Measurements from ENCODE around the gene ROBO1.
"Not testable (repeated sequence)": the region's sequence is repeated elsewhere in the genome, so short reads cannot be mapped to it uniquely, and the experiment has no call there.

The ROBO1 gene

DNA sequence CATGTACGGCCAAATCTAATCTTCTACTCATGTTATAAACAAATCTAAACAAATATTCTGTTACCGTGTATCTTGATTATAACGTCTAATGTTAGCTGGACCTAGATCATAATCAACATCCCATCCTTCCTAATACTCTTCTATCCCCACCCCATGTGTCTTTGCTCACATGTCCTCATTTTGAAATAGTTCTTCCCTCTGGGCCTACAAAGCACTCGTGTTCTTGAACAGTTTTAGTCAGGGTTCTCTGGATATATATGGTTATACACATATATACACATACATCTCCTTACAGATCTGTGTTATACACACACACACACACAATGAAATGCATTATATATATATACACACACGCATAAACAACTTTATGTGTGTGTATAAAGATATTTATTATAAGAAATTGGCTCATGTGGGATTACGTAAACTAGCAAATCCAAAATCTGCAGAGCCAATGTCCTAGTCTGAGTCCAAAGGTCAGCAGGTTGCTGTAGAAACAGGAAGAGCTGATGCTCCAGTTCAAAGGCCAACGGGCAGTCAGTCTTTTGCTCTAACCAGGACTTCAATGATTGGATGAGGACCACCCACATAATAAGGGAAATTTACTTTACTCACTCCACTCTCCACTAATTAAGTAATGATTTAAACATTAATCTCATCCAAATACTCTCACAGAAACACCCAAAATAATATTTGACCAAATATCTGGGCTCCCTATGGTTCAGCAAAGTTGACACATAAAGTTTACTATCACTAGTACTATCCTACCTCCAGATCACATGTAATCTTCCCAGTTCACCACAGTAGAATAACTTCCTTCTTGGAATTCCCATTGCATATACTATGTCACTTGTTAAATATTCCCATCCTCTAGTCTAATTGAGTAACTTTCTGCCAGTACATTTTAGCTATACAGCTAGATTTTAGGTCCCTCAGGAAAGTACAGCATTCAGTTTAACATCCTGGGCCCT, 450.0 kb downstream of the ROBO1 start:
- DNase-seq (ENCODE audit: low read depth in 2 of 2, low spot score in 1 of 2), result no peak

DNA sequence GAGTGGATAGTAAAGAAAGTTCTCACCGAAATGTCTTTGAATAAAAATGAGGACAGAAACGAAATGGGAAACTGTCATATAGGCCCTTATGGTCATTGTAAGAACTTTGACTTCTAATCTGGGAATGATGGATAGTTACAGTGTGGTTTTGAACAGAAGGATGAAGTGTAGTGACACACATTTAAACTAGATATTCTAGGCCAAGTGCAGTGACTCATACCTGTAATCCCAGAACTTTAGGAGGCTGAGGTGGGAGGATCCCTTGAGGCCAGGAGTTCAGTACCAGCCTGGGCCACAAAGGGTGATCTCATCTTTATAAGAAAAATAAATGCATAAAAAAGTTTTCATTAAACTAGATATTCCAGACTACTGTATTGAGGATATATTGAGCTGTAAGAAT, 452.8 kb downstream of the ROBO1 start:
- no peak for DNase-seq (ENCODE audit: low read depth in 2 of 2, low spot score in 1 of 2)

GRCh38 chr3:79314544-79314943, 453.3 kb downstream of the ROBO1 start:
- no peak for DNase-seq (ENCODE audit: low read depth in 2 of 2, low spot score in 1 of 2)

GRCh38 chr3:79310016-79310415, 457.8 kb downstream of the ROBO1 start:
- no peak for DNase-seq (ENCODE audit: low read depth in 2 of 2, low spot score in 1 of 2)

DNA sequence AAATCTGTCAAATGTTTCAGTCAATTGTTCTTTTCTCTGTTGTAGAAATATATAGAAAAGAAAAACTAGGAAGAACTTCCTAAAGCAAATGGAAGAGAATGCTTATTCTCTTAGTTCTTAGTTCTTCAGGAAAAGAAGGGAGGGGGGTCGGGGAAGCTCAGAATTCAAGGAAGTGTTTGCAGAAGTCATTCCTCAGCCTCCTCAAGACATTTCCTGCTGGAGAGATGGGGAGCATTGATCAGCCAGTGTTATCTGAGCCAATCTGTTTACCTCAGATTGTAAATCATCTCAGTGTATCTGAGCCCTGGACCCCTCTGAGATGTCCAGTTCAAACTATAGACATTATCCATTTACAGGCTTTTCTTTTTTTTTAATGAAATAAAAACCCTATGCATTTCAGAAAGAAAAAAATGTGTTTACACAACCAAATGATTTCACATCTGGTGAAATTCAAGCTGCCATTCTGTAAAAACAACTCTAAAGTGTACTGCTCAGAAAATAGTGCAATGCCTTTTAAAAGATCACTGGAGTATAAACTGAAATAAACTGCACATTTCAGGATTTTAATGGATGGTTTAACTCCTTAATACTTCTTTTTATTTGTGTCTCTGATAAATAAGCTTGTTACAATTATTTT, 460.7 kb downstream of the ROBO1 start:
- no peak for DNase-seq (ENCODE audit: low read depth in 2 of 2, low spot score in 1 of 2)

GRCh38 chr3:79299949-79300635, 467.7 kb downstream of the ROBO1 start:
- not testable (repeated sequence) for DNase-seq (ENCODE audit: low read depth in 2 of 2, low spot score in 1 of 2)

DNA sequence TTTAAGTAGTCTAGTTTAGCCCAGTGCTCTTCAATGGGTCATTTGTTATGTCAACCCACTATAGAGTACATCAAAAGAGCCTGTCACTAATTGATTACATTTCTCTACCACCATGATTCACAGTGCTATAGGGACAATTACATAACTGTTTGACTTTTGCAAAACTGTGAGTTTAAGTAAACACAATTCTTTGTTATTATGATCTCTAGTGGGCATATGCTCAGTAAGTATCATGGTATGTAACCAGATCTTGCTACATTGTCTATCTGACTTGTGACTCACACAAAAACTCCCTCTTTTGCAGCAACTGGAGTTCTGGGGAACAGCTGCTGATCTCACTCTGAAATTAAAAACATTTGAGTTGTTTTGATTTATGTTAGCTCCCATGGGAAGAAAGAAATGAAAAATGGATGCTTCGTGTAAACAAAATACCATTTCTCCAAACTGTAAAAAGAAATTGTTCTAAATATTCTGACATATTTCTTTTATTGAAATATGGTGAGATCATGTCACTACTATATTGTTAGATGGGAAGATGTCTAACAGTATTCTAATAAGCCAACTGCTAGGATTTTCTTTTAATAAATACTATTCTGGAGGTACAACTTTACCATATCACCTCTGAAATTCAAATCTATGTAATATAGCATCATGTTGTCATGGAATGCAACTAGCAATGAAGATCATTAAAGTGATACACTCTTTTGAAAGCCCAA, 470.4 kb downstream of the ROBO1 start:
- DNase-seq (ENCODE audit: low read depth in 2 of 2, low spot score in 1 of 2), result no peak

GRCh38 chr3:79286882-79287281, 480.9 kb downstream of the ROBO1 start:
- DNase-seq (ENCODE audit: low read depth in 2 of 2, low spot score in 1 of 2), result no peak

GRCh38 chr3:79285871-79286270, 481.9 kb downstream of the ROBO1 start:
- DNase-seq (ENCODE audit: low read depth in 2 of 2, low spot score in 1 of 2), result no peak

- DNase-seq (ENCODE audit: low read depth in 2 of 2, low spot score in 1 of 2), result no peak
These were observed 482.4 kb downstream of the ROBO1 start for GRCh38 chr3:79285380-79285779.

DNA sequence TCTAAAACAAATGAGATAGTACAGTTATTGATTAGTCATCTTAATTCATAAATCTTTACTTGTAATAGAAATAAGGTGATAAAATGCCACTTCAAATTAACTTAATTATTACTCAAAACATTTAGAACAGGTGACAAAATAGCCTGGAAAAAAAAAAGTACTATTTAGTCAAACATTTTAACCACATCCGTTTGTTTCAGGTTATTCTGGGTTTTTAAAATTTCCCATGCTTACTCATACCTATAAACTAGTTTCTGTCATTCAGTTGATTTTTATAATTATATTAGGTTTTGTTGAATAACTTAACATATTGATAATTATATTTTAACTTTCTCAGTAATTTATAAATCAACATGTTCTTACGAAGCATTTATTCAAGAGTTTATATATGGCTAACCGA, 483.0 kb downstream of the ROBO1 start:
- no peak for DNase-seq (ENCODE audit: low read depth in 2 of 2, low spot score in 1 of 2)

DNA sequence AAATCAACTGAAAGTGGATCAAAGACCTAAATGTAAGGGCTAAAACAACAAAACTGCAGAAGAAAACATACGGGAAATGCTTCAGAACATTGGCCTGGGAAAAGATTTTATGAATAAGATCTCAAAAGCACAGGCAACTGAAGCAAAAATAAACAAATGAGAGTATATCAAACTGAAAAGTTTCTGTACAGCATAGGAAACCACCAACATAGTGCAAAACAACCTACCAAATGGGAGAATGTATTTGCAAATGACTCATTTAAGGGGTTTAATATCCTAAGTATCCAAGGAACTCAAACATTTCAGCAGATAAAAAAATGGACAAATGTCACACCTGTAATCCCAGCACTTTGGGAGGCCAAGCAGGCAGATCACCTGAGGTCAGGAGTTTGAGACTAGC, 489.1 kb downstream of the ROBO1 start:
- DNase-seq (ENCODE audit: low read depth in 2 of 2, low spot score in 1 of 2), result no peak

DNA sequence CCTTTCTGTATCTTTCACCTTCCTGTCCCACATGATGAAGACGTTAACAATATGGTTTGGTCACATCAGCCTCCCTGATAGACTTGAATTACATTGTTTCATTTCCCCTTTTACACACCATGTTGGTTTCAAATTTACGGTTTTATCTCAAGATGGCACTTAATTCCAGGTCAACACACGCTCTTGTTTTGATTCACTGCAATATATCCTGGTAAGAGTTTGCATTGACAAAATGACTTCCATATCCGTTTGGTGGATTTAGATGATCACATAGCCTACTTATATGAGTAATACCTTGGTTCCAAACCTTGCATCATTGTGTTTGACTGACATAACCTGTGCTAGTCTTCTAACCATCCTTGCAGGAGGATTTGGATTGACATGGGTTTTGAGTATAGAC, 499.4 kb downstream of the ROBO1 start:
- DNase-seq (ENCODE audit: low read depth in 2 of 2, low spot score in 1 of 2), result no peak

GRCh38 chr3:79264892-79265291, 502.9 kb downstream of the ROBO1 start:
- no peak for DNase-seq (ENCODE audit: low read depth in 2 of 2, low spot score in 1 of 2)

GRCh38 chr3:79263423-79263822, 504.4 kb downstream of the ROBO1 start:
- DNase-seq (ENCODE audit: low read depth in 2 of 2, low spot score in 1 of 2), result no peak

GRCh38 chr3:79258479-79258878, 509.3 kb downstream of the ROBO1 start:
- DNase-seq (ENCODE audit: low read depth in 2 of 2, low spot score in 1 of 2), result no peak

GRCh38 chr3:79257791-79258190, 510.0 kb downstream of the ROBO1 start:
- DNase-seq (ENCODE audit: low read depth in 2 of 2, low spot score in 1 of 2), result no peak

DNA sequence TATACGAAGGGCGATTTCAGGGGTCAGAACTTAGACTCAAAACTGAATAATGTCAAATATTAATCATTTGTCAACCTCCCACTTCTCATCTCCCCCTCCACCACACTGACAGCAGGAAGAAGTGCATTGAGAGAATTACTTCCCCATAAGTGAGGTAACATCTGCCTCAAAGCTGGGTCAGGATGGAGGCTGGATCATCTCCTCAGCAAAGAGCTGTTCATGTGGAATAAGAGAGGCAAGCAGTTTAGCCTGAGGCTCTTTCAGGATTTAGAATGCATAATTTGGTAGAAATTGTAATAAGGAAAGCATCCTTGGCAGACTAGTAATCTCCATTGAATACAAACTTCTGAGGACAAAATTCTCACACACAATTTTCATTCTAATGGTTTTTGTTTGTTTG, 512.1 kb downstream of the ROBO1 start:
- no peak for DNase-seq (ENCODE audit: low read depth in 2 of 2, low spot score in 1 of 2)

DNA sequence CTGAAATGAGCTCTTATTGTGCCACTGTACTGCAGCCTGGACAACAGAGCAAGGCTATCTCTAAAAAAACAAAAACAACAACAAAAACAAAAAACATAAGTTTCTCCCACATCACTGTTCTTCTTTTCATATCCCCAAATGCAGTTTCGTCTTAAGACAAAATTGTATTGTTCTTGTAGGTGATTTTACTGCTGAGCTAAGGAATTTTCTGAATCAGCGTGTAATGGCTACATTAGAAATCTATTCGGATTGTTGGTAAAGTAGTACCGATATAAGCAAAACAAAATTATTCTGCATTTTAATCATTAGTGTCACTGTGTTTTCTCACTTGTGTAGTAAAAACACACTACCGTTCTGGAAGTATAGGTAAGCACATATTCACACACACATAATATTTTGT, 512.5 kb downstream of the ROBO1 start:
- DNase-seq (ENCODE audit: low read depth in 2 of 2, low spot score in 1 of 2), result no peak

- no peak for DNase-seq (ENCODE audit: low read depth in 2 of 2, low spot score in 1 of 2)
These were observed 514.1 kb downstream of the ROBO1 start for GRCh38 chr3:79253704-79254103.

- DNase-seq (ENCODE audit: low read depth in 2 of 2, low spot score in 1 of 2), result no peak
These were observed 514.5 kb downstream of the ROBO1 start for GRCh38 chr3:79253271-79253670.

Measured in stimulated activated CD8-positive, alpha-beta memory T cell treated with anti-CD3 and anti-CD28 coated beads, Interleukin-4, amount 100 ng/mL, for 4 hours (primary cell).